GM18505 (cell line): Measurements from ENCODE around the gene VPS37D.

ENCODE experiments used
- ATAC-seq: cut with Tn5 transposase; IDR thresholded peaks from one replicate; pipeline ENCODE4 v1.9.1; 2021; ENCODE audit not compliant: unreplicated experiment
- POLR2A ChIP-seq: IDR thresholded peaks from 4 replicates; pipeline ENCODE4 v1.6.1; 2011; ENCODE audit warnings: borderline replicate concordance; ENCODE audit not compliant: insufficient read depth, insufficient read length; ENCODE audit errors: extremely low read depth

The VPS37D gene

GRCh38 chr7:73679709-73680108 lies 12.1 kb downstream of the VPS37D start:
- no peak for ATAC-seq
- no peak for TF ChIP-seq POLR2A

GRCh38 chr7:73680501-73680900 lies 12.9 kb downstream of the VPS37D start:
- no peak for ATAC-seq
- TF ChIP-seq POLR2A, result no peak

GRCh38 chr7:73681031-73681430 lies 13.4 kb downstream of the VPS37D start:
- ATAC-seq, result no peak
- TF ChIP-seq POLR2A, result no peak

- ATAC-seq, result peak; percentile 8
- TF ChIP-seq POLR2A, result no peak
Measured at GRCh38 chr7:73682745-73683055, 15.1 kb downstream of the VPS37D start.

- ATAC-seq, result peak; percentile 90
- peak; percentile 93 for TF ChIP-seq POLR2A
Measured at GRCh38 chr7:73683056-73683787, 15.6 kb downstream of the VPS37D start, which contains the start of the genes BUD23 and DNAJC30. Gene BUD23, plus strand, starts transcription at chr7:73683597. Its CDS starts 29 bp downstream, at chr7:73683626. Gene DNAJC30, minus strand, starts transcription at chr7:73683453. Its CDS starts 30 bp downstream, at chr7:73683423.

- peak; percentile 8 for ATAC-seq
- no peak for TF ChIP-seq POLR2A
Measured at GRCh38 chr7:73683788-73684693, 16.4 kb downstream of the VPS37D start.

- TF ChIP-seq POLR2A, result no peak
- ATAC-seq, result no peak
Measured at GRCh38 chr7:73685311-73685710, 17.7 kb downstream of the VPS37D start.

- ATAC-seq, result no peak
- no peak for TF ChIP-seq POLR2A
Measured at GRCh38 chr7:73688288-73688687, 20.7 kb downstream of the VPS37D start.

- ATAC-seq, result no peak
- TF ChIP-seq POLR2A, result no peak
Measured at GRCh38 chr7:73690646-73691045, 23.0 kb downstream of the VPS37D start.

GRCh38 chr7:73696372-73696771 lies 28.7 kb downstream of the VPS37D start:
- TF ChIP-seq POLR2A, result no peak
- ATAC-seq, result no peak

- TF ChIP-seq POLR2A, result no peak
- no peak for ATAC-seq
Measured at GRCh38 chr7:73698410-73698809, 30.8 kb downstream of the VPS37D start.

- TF ChIP-seq POLR2A, result no peak
- ATAC-seq, result no peak
Measured at GRCh38 chr7:73699370-73700068, 31.9 kb downstream of the VPS37D start.

GRCh38 chr7:73700069-73700423 lies 32.4 kb downstream of the VPS37D start:
- no peak for ATAC-seq
- no peak for TF ChIP-seq POLR2A
